H9 (cell line): ENCODE data around the gene ZNF423. TPM values are rescaled to one million over a fixed set of nuclear protein-coding genes. Genes with fewer than 3 reads are reported as not detected.

Source experiments
- DNase-seq: peaks from one replicate; pipeline ENCODE4 v3.0.0-alpha.2; 2017
- H2AFZ ChIP-seq: one replicate; pipeline ENCODE4 v1.6.1; 2013; ENCODE audit warnings: mild to moderate bottlenecking, low read length, control low read depth, moderate library complexity
- H2AK5ac ChIP-seq: 2 replicates; pipeline ENCODE4 v1.6.1; 2013; ENCODE audit warnings: low read length, control low read depth, mixed read lengths; ENCODE audit not compliant: insufficient read length
- H2BK120ac ChIP-seq: one replicate; pipeline ENCODE4 v1.6.1; 2013; ENCODE audit warnings: low read depth, mild to moderate bottlenecking, low read length, control low read depth, inconsistent platforms; ENCODE audit not compliant: poor library complexity, severe bottlenecking
- H2BK12ac ChIP-seq: 2 replicates; pipeline ENCODE4 v1.6.1; 2013; ENCODE audit warnings: low read length, control low read depth, mixed read lengths, low read depth; ENCODE audit not compliant: insufficient read length
- H2BK15ac ChIP-seq: 2 replicates; pipeline ENCODE4 v1.6.1; 2013; ENCODE audit warnings: low read depth, low read length, control low read depth
- H2BK20ac ChIP-seq: one replicate; pipeline ENCODE4 v1.6.1; 2013; ENCODE audit warnings: low read depth, mild to moderate bottlenecking, low read length, control low read depth, inconsistent platforms; ENCODE audit not compliant: poor library complexity, severe bottlenecking
- H2BK5ac ChIP-seq: 2 replicates; pipeline ENCODE4 v1.6.1; 2013; ENCODE audit warnings: low read length, control low read depth, mixed read lengths; ENCODE audit not compliant: insufficient read length
- H3K14ac ChIP-seq: 2 replicates; pipeline ENCODE4 v1.6.1; 2013; ENCODE audit warnings: low read length, control low read depth; ENCODE audit not compliant: insufficient read depth
- H3K18ac ChIP-seq: 2 replicates; pipeline ENCODE4 v1.6.1; 2013; ENCODE audit warnings: low read depth, mild to moderate bottlenecking, mixed read lengths, low read length, control low read depth; ENCODE audit not compliant: insufficient read length
- H3K23ac ChIP-seq: 2 replicates; pipeline ENCODE4 v1.6.1; 2013; ENCODE audit warnings: low read length, control low read depth, mixed read lengths, low read depth; ENCODE audit not compliant: insufficient read length
- H3K23me2 ChIP-seq: 2 replicates; pipeline ENCODE4 v1.6.1; 2013; ENCODE audit warnings: low read depth, mild to moderate bottlenecking, mixed read lengths, low read length, control low read depth; ENCODE audit not compliant: insufficient read length, poor library complexity, severe bottlenecking
- H3K27ac ChIP-seq: 2 replicates; pipeline ENCODE4 v1.5.1; 2013; ENCODE audit warnings: low read length, control low read depth, mixed read lengths, low read depth; ENCODE audit not compliant: insufficient read length
- H3K27me3 ChIP-seq: 2 replicates; pipeline ENCODE4 v1.6.1; 2013; ENCODE audit warnings: low read length, control low read depth, inconsistent platforms; ENCODE audit not compliant: insufficient read depth
- H3K4ac ChIP-seq: 2 replicates; pipeline ENCODE4 v1.6.1; 2013; ENCODE audit warnings: low read depth, mild to moderate bottlenecking, control low read depth, inconsistent platforms, low read length, moderate library complexity
- H3K4me1 ChIP-seq: 2 replicates; pipeline ENCODE4 v1.6.1; 2013; ENCODE audit warnings: low read length, control low read depth, inconsistent platforms; ENCODE audit not compliant: insufficient read depth
- H3K4me2 ChIP-seq: 2 replicates; pipeline ENCODE4 v1.6.1; 2013; ENCODE audit warnings: low read length, control low read depth, mixed read lengths; ENCODE audit not compliant: insufficient read length, insufficient read depth
- H3K56ac ChIP-seq: 2 replicates; pipeline ENCODE4 v1.6.1; 2013; ENCODE audit warnings: low read depth, mild to moderate bottlenecking, mixed read lengths, low read length, control low read depth; ENCODE audit not compliant: insufficient read length
- H3K79me1 ChIP-seq: 2 replicates; pipeline ENCODE4 v1.6.1; 2013; ENCODE audit warnings: low read depth, mild to moderate bottlenecking, moderate library complexity, low read length, control low read depth, inconsistent platforms; ENCODE audit not compliant: insufficient read depth, poor library complexity, severe bottlenecking
- H3K79me2 ChIP-seq: 2 replicates; pipeline ENCODE4 v1.6.1; 2013; ENCODE audit warnings: low read length, control low read depth, inconsistent platforms; ENCODE audit not compliant: insufficient read depth
- H3K9ac ChIP-seq: 2 replicates; pipeline ENCODE4 v1.6.1; 2013; ENCODE audit warnings: low read length, control low read depth, mixed read lengths; ENCODE audit not compliant: insufficient read length; ENCODE audit errors: extremely low read depth
- H3K9me3 ChIP-seq: one replicate; pipeline ENCODE4 v1.6.1; 2013; ENCODE audit warnings: low read depth, low read length, inconsistent platforms; ENCODE audit not compliant: control insufficient read depth
- H3T11ph ChIP-seq: one replicate; pipeline ENCODE4 v1.6.1; 2013; ENCODE audit warnings: mild to moderate bottlenecking, low read length, control low read depth, inconsistent platforms
- H4K20me1 ChIP-seq: one replicate; pipeline ENCODE4 v1.6.1; 2013; ENCODE audit not compliant: control insufficient read depth, insufficient read length, insufficient read depth
- H4K5ac ChIP-seq: 2 replicates; pipeline ENCODE4 v1.6.1; 2013; ENCODE audit warnings: low read depth, mild to moderate bottlenecking, mixed read lengths, low read length, control low read depth; ENCODE audit not compliant: insufficient read length
- H4K8ac ChIP-seq: replicated peaks from 2 replicates; pipeline ENCODE4 v1.6.1; 2013; ENCODE audit warnings: low read length, control low read depth, mixed read lengths, low read depth; ENCODE audit not compliant: insufficient read length
- H4K91ac ChIP-seq: 2 replicates; pipeline ENCODE4 v1.6.1; 2013; ENCODE audit warnings: low read depth, mild to moderate bottlenecking, moderate library complexity, mixed read lengths, low read length, control low read depth; ENCODE audit not compliant: insufficient read length
- H3K27ac Mint-ChIP-seq, 3 experiments: 2 replicates in 2 of 3; 3 replicates in 1 of 3; pipeline ENCODE4 v1.8.0; 2020 to 2021; ENCODE audit warnings: mixed read lengths in 3 of 3, mild to moderate bottlenecking in 1 of 3, moderate library complexity in 1 of 3
- H3K27me3 Mint-ChIP-seq: 2 replicates; pipeline ENCODE4 v1.8.0; 2021; ENCODE audit warnings: low read depth, mild to moderate bottlenecking, moderate library complexity, mixed read lengths
- H3K36me3 Mint-ChIP-seq, 3 experiments: 2 replicates in 2 of 3; 3 replicates in 1 of 3; pipeline ENCODE4 v1.8.0; 2020 to 2021; ENCODE audit warnings: low read depth in 3 of 3, mixed read lengths in 3 of 3; ENCODE audit not compliant: insufficient read depth in 1 of 3
- H3K4me1 Mint-ChIP-seq, 2 experiments: 2 replicates each; pipeline ENCODE4 v1.8.0; 2020; ENCODE audit warnings: mixed read lengths in 2 of 2
- H3K4me3 Mint-ChIP-seq, 2 experiments: 2 replicates in 1 of 2; 3 replicates in 1 of 2; pipeline ENCODE4 v1.8.0; 2020 to 2021; ENCODE audit warnings: mild to moderate bottlenecking in 2 of 2, mixed read lengths in 2 of 2, moderate library complexity in 1 of 2
- H3K9me3 Mint-ChIP-seq, 2 experiments: 2 replicates in 1 of 2; 3 replicates in 1 of 2; pipeline ENCODE4 v1.8.0; 2020; ENCODE audit warnings: mild to moderate bottlenecking in 2 of 2, mixed read lengths in 2 of 2, moderate library complexity in 1 of 2
- WGBS: extraction: QIAGEN DNeasy Blood & Tissue Kit; methylation state at CpG from one replicate; pipeline ENCODE4 v1.1.7; 2013; ENCODE audit warnings: missing lambda C conversion rate, low lambda C conversion rate, mixed read lengths; ENCODE audit not compliant: insufficient read length; ENCODE audit errors: extremely low coverage; 5-methylcytosine and 5-hydroxymethylcytosine counted together
- total RNA-seq: library from RNA; stranded (reverse); gene quantifications from 2 replicates; pipeline ENCODE4 v1.2.1, GENCODE V29; 2021
- TF ChIP-seq, protein P1 (sequence below): fragments of 200-600 bp; sonication (generic); conservative IDR thresholded peaks from 3 replicates; pipeline ENCODE4 v1.8.0; 2021; ENCODE audit warnings: antibody characterized with exemption, mild to moderate bottlenecking

ZNF423 gene
- total RNA-seq, 1 experiment from 2014 or later: 51.5 TPM

GRCh38 chr16:49531425-49531824, 324.5 kb downstream of the ZNF423 start:
- Histone ChIP-seq H2BK15ac (no peak overlapping the region), H3K9ac (no peak overlapping the region), H3K23ac (no peak overlapping the region), H4K5ac (no peak overlapping the region), H3K4me1 (peaks cover 4% of the 10 kb centered on the region; the same call in 1 of the 2 replicates), H2AK5ac (no peak overlapping the region), H3K79me2 (no peaks in the 10 kb centered on the region), H3K14ac (no peak overlapping the region), H3K56ac (no peak overlapping the region), H3K27ac (no peak overlapping the region), H4K8ac (no peak overlapping the region), H2BK12ac (no peak overlapping the region), H3K79me1 (no peaks in the 10 kb centered on the region), H3K4me2 (no peak overlapping the region), H3K9me3 (no peaks in the 10 kb centered on the region), H4K91ac (no peak overlapping the region), H3K23me2 (no peaks in the 10 kb centered on the region), H3K18ac (no peak overlapping the region), H3K27me3 (no peaks in the 10 kb centered on the region), H2BK120ac (no peak overlapping the region), H2BK5ac (no peak overlapping the region), H2BK20ac (no peak overlapping the region), H4K20me1 (no peaks in the 10 kb centered on the region), H3K4ac (no peak overlapping the region), H2AFZ (no peak overlapping the region), H3T11ph (no peak overlapping the region)
- Mint-ChIP-seq H3K27me3 (no peaks in the 10 kb centered on the region), H3K4me3 (no peak overlapping the region), H3K4me1 (peaks cover 58 to 71% of the 10 kb centered on the region in 2 experiments), H3K36me3 (no peaks in the 10 kb centered on the region), H3K27ac (no peak overlapping the region), H3K9me3 (no peaks in the 10 kb centered on the region)
- WGBS: no CpG with 5 or more reads among the region's 3 CpGs
- TF ChIP-seq, protein P1, sequence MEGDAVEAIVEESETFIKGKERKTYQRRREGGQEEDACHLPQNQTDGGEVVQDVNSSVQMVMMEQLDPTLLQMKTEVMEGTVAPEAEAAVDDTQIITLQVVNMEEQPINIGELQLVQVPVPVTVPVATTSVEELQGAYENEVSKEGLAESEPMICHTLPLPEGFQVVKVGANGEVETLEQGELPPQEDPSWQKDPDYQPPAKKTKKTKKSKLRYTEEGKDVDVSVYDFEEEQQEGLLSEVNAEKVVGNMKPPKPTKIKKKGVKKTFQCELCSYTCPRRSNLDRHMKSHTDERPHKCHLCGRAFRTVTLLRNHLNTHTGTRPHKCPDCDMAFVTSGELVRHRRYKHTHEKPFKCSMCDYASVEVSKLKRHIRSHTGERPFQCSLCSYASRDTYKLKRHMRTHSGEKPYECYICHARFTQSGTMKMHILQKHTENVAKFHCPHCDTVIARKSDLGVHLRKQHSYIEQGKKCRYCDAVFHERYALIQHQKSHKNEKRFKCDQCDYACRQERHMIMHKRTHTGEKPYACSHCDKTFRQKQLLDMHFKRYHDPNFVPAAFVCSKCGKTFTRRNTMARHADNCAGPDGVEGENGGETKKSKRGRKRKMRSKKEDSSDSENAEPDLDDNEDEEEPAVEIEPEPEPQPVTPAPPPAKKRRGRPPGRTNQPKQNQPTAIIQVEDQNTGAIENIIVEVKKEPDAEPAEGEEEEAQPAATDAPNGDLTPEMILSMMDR: no peak
- no peak for DNase-seq
